Measurements from ENCODE around the gene LUC7L. TPM values are rescaled to one million over a fixed set of nuclear protein-coding genes. Genes with fewer than 3 reads are reported as not detected.
"Not testable (repeated sequence)": the region's sequence is repeated elsewhere in the genome, so short reads cannot be mapped to it uniquely, and the experiment has no call there.

Gene LUC7L
- total RNA-seq, 4 donors from 2014 or later: 18.4 to 53.5 (median 31.1) TPM

DNA sequence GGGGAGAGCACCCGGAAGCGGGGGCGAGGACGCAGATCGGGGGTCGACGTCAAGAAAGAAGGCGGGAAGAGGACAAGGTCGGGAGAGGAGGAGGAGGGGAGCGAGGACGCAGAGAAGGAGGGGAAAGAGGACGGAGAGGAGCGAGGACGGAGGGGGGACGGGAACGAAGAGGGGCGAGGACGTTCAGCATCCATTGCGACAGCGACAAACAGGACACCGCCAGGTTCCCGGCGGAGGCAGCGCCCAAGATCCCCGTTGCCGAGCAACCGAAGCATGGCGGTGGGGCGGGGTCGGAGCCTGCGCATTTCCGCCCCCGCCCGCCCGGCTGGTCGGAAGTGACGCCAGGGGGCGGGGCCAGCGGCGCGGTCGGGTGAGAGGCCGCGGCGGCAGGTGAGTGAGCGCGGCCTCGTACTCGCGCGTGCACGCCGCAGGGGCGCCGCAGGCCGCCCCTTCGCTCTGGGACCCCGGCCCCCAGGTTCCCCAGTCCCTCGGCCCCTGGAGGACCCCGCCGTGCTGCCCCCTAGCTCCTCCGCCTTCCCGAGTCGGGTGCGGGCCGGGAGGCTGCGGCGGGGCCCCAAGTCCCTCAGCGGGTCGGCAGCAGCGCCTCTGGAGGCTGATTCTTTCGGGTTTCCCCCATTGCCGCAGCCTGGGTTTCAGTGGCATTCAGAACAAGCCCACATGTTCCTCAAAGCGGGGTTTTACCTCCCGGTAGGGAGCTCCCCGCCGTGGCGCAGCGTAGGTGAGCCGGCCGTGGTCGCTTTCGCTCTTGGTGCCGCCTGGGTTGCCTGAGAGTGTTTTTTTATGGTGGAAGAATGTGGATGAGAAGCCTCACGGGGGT is 5.4 kb upstream of the LUC7L start, which contains the start of gene FAM234A:
TSS of gene FAM234A (plus strand) at position 354 of the 838 bp plus-strand sequence. CDS start 19,593 bp downstream, outside the sequence.
- Histone ChIP-seq H3K4me3 (peak within 1 kb of the TSS; percentile 89 to 98 (median 96)), H3K9me3 (no peaks in the 10 kb centered on the region), H3K27me3 (no peaks in the 10 kb centered on the region), H3K4me1 (peaks cover 15 to 16% of the 10 kb centered on the region in 2 donors), H3K36me3 (no peaks in the 10 kb centered on the region), H3K27ac (peak within 1 kb of the TSS; percentile 99 to 100 (median 100))
- in situ Hi-C loops (cut with MboI; ENCODE audit: low sequenced_read_pairs in 4 of 4): no loop called here
- DNase-seq (peak; percentile 92 to 93), ATAC-seq (peak; percentile 86 to 87)
- intact Hi-C loops (cut with DNase I; ENCODE audit: low total_unique reads): loop anchor here (2.0 to 10.0 kb wide), 2 partner anchors 118 to 410 kb away; partner anchors contain the start of genes AXIN1, MCRIP2 and WDR90
- TF ChIP-seq, protein P1, sequence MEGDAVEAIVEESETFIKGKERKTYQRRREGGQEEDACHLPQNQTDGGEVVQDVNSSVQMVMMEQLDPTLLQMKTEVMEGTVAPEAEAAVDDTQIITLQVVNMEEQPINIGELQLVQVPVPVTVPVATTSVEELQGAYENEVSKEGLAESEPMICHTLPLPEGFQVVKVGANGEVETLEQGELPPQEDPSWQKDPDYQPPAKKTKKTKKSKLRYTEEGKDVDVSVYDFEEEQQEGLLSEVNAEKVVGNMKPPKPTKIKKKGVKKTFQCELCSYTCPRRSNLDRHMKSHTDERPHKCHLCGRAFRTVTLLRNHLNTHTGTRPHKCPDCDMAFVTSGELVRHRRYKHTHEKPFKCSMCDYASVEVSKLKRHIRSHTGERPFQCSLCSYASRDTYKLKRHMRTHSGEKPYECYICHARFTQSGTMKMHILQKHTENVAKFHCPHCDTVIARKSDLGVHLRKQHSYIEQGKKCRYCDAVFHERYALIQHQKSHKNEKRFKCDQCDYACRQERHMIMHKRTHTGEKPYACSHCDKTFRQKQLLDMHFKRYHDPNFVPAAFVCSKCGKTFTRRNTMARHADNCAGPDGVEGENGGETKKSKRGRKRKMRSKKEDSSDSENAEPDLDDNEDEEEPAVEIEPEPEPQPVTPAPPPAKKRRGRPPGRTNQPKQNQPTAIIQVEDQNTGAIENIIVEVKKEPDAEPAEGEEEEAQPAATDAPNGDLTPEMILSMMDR (IDR thresholded peaks at IDR 0.05 in 4 of 5, conservative IDR thresholded peaks at IDR 0.05 in 1 of 5): peak in 4 of 5 experiments; percentile 37 to 51 (median 48)
- TF ChIP-seq POLR2A (IDR thresholded peaks at IDR 0.05): peak; percentile 99 to 100

DNA sequence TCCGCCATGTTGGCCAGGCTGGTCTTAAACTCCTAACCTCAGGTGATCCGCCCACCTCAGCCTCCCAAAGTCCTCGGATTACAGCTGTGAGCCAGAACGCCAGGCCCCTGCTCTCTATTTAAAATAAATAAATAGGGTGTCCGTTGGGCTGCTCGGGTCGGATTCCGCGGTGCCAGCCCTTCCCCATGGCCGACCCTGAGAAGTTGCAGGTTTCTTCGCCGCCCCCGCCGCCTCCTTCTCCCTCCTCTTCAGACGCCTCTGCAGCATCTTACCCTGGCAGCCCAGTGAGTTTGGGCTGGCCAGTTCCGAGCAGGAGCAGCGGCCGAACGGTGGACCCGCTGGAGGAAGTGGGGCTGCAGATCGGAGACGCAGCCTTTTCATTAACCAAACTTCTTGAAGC is 1.7 kb upstream of the LUC7L start:
- TF ChIP-seq POLR2A (IDR thresholded peaks at IDR 0.05): no peak
- TF ChIP-seq, protein P1 (IDR thresholded peaks at IDR 0.05 in 4 of 5, conservative IDR thresholded peaks at IDR 0.05 in 1 of 5): no peak
- H3K27me3 ChIP-seq: no peaks in the 10 kb centered on the region
- H3K36me3 ChIP-seq: peaks cover 6 to 20% of the 10 kb centered on the region in 2 donors
- ATAC-seq: no peak
- no peaks in the 10 kb centered on the region for H3K9me3 ChIP-seq
- in situ Hi-C loops (cut with MboI; ENCODE audit: low sequenced_read_pairs in 4 of 4): no loop called here
- intact Hi-C loops (cut with DNase I; ENCODE audit: low total_unique reads): loop anchor here (10.0 kb wide), 1 partner anchor 414 kb away; the partner anchor contains the start of genes MCRIP2 and WDR90
- no peak overlapping the region for H3K27ac ChIP-seq
- H3K4me1 ChIP-seq: peaks cover 18 to 24% of the 10 kb centered on the region in 2 donors
- H3K4me3 ChIP-seq: no peak overlapping the region
- DNase-seq: no peak

DNA sequence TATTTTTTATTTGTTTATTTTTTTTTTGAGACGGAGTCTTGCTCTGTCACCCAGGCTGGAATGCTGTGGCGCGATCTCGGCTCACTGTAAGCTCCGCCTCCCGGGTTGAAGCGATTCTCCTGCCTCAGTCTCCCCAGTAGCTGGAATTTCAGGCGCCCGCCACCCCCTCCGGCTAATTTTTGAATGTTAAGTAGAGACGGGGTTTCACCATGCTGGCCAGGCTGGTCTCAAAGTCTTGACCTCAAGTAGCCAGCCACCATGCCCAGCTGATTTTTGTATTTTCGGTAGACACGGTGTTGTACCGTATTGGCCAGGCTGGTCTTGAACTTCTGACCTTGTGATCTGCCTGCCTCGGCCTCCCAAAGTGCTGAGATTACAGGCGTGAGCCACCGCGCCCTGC is 1.1 kb upstream of the LUC7L start:
- ATAC-seq; H3K9me3 ChIP-seq; H3K4me3 ChIP-seq; in situ Hi-C loops (cut with MboI; ENCODE audit: low sequenced_read_pairs in 4 of 4); H3K27ac ChIP-seq; H3K27me3 ChIP-seq; DNase-seq: not testable (repeated sequence)
- Histone ChIP-seq H3K4me1 (peaks cover 12 to 18% of the 10 kb centered on the region in 2 donors), H3K36me3 (peaks cover 6 to 26% of the 10 kb centered on the region in 2 donors)
- intact Hi-C loops (cut with DNase I; ENCODE audit: low total_unique reads): loop anchor here (10.0 kb wide), 1 partner anchor 414 kb away; the partner anchor contains the start of genes MCRIP2 and WDR90

DNA sequence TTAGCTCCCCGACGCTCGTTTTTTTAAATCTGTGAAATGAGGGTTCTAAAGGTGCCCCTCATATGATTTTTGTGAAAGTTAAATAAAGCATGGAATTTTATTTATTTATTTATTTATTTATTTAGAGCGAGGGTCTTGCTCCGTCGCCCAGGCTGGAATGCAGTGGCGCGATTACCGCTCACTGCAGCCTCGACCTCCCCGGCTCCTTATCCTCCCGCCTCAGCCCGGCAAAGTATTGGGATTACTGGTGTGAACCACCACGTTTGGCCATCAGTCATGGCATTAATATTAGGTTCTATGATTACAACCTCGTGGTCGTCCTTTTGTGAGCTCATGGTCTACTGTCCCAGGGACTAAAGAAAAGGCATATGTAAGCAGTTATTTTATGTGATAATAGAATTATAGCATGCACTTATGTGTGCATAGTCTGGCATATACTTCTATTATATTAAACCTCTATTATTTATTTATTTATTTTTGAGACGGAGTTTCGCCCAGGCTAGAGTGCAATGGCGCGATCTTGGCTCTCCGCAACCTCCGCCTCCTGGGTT is 557 bp upstream of the LUC7L start:
- in situ Hi-C loops (cut with MboI; ENCODE audit: low sequenced_read_pairs in 4 of 4): no loop called here

More for the DNA sequence above, 557 bp upstream of the LUC7L start:
- Histone ChIP-seq H3K27me3 (no peaks in the 10 kb centered on the region), H3K9me3 (no peaks in the 10 kb centered on the region), H3K36me3 (peaks cover 6 to 32% of the 10 kb centered on the region in 2 donors), H3K4me3 (peak overlapping the region; percentile 73 to 93 (median 90)), H3K4me1 (peaks cover 10 to 18% of the 10 kb centered on the region in 2 donors), H3K27ac (peak overlapping the region; percentile 92 to 98 (median 94))
- DNase-seq: no peak
- ATAC-seq: no peak
- no peak for TF ChIP-seq POLR2A (IDR thresholded peaks at IDR 0.05)
- TF ChIP-seq, protein P1 (IDR thresholded peaks at IDR 0.05 in 4 of 5, conservative IDR thresholded peaks at IDR 0.05 in 1 of 5): no peak
- intact Hi-C loops (cut with DNase I; ENCODE audit: low total_unique reads): loop anchor here (10.0 kb wide), 1 partner anchor 415 kb away; the partner anchor contains the start of genes MCRIP2 and WDR90

Data from gastrocnemius medialis (tissue), 4 donors.